Panc1 (cell line): ENCODE data around the gene ENPP6.

Experiments
- POLR2AphosphoS5 ChIP-seq: IDR thresholded peaks from 2 replicates; pipeline ENCODE4 v1.6.1; 2012; ENCODE audit warnings: mild to moderate bottlenecking, low read depth, low read length, moderate library complexity
- REST ChIP-seq, 2 experiments: IDR thresholded peaks; 2 replicates each; pipeline ENCODE4 v1.6.1; 2011 to 2012; ENCODE audit warnings: low read depth in 2 of 2, control low read depth in 1 of 2, low read length in 1 of 2, mild to moderate bottlenecking in 1 of 2, moderate library complexity in 1 of 2; ENCODE audit not compliant: insufficient read depth in 1 of 2
- SIN3A ChIP-seq: IDR thresholded peaks from 2 replicates; pipeline ENCODE4 v1.6.1; 2012; ENCODE audit warnings: low read depth, mild to moderate bottlenecking, low read length, moderate library complexity, borderline replicate concordance; ENCODE audit not compliant: insufficient read depth
- TCF7L2 ChIP-seq: IDR thresholded peaks from 2 replicates; pipeline ENCODE4 v1.6.1; 2011; ENCODE audit warnings: mild to moderate bottlenecking, low read depth, low read length, inconsistent platforms
- TF ChIP-seq, protein P1 (sequence below): fragments of 450-650 bp; IDR thresholded peaks from 2 replicates; pipeline ENCODE4 v1.5.1; 2017; ENCODE audit warnings: mild to moderate bottlenecking

DNA sequence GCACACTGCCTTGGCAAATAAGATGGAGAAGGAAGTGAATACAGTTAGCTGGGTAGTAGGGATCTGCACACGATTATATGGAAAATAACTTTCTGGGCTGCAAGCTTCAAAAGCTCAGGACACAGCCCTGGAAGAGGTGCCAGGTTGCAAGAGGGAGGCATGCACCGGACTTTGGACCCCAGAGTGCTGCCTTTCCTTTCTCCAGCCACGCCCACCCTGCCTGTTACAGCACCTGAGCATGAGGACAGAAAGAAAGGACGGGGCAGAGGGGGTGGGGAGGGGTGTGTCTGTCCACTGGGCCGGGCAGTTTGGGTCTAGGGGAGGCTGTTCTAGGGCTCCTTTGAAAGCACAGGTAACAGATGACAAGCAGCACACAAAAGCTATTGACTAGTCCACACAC is 152.8 kb downstream of the ENPP6 start:
- TF ChIP-seq, protein P1, sequence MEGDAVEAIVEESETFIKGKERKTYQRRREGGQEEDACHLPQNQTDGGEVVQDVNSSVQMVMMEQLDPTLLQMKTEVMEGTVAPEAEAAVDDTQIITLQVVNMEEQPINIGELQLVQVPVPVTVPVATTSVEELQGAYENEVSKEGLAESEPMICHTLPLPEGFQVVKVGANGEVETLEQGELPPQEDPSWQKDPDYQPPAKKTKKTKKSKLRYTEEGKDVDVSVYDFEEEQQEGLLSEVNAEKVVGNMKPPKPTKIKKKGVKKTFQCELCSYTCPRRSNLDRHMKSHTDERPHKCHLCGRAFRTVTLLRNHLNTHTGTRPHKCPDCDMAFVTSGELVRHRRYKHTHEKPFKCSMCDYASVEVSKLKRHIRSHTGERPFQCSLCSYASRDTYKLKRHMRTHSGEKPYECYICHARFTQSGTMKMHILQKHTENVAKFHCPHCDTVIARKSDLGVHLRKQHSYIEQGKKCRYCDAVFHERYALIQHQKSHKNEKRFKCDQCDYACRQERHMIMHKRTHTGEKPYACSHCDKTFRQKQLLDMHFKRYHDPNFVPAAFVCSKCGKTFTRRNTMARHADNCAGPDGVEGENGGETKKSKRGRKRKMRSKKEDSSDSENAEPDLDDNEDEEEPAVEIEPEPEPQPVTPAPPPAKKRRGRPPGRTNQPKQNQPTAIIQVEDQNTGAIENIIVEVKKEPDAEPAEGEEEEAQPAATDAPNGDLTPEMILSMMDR: no peak
- TF ChIP-seq REST (IDR thresholded peaks at IDR 0.05; ENCODE audit: insufficient read depth in 1 of 2, low read depth in 2 of 2, low read length in 1 of 2) (no peak), SIN3A (no peak), TCF7L2 (no peak), POLR2AphosphoS5 (no peak)
